ENCODE data around the gene TNK1. TPM values are rescaled to one million over a fixed set of nuclear protein-coding genes. Genes with fewer than 3 reads are reported as not detected.

The TNK1 gene
- total RNA-seq, 4 donors from 2014 or later = 2.4 to 9.8 (median 6.0) TPM

GRCh38 chr17:7425756-7426155 lies 44.9 kb downstream of the TNK1 start:
- Histone ChIP-seq H3K36me3 (no peaks in the 10 kb centered on the region), H3K4me1 (no peaks in the 10 kb centered on the region), H3K9me3 (no peaks in the 10 kb centered on the region), H3K27me3 (no peaks in the 10 kb centered on the region), H3K4me3 (no peak overlapping the region), H3K27ac (no peak overlapping the region)
- no peak for TF ChIP-seq EP300 (IDR thresholded peaks at IDR 0.05)
- TF ChIP-seq CTCF (IDR thresholded peaks at IDR 0.05) = no peak
- no peak for TF ChIP-seq POLR2A (IDR thresholded peaks at IDR 0.05)
- WGBS, 2 donors = 87 to 88% methylated on average over 8 of the region's 8 CpGs
- no peak for DNase-seq (ENCODE audit: low spot score in 2 of 2)

GRCh38 chr17:7426203-7426863 lies 45.4 kb downstream of the TNK1 start:
- Histone ChIP-seq H3K4me1 (no peaks in the 10 kb centered on the region), H3K4me3 (no peak overlapping the region), H3K27me3 (no peaks in the 10 kb centered on the region), H3K27ac (no peak overlapping the region), H3K36me3 (no peaks in the 10 kb centered on the region), H3K9me3 (no peaks in the 10 kb centered on the region)
- TF ChIP-seq CTCF (IDR thresholded peaks at IDR 0.05) = no peak
- no peak for TF ChIP-seq POLR2A (IDR thresholded peaks at IDR 0.05)
- 92 to 94% methylated on average over 27 to 29 of the region's 33 CpGs for WGBS, 2 donors
- no peak for DNase-seq (ENCODE audit: low spot score in 2 of 2)

- H3K27me3 ChIP-seq = no peaks in the 10 kb centered on the region
- no peaks in the 10 kb centered on the region for H3K4me1 ChIP-seq
- no peak overlapping the region for H3K4me3 ChIP-seq
- no peak overlapping the region for H3K27ac ChIP-seq
- H3K9me3 ChIP-seq = no peaks in the 10 kb centered on the region
- no peak for DNase-seq (ENCODE audit: low spot score in 2 of 2)
- TF ChIP-seq EP300 (IDR thresholded peaks at IDR 0.05) (no peak), POLR2A (IDR thresholded peaks at IDR 0.05) (no peak), CTCF (IDR thresholded peaks at IDR 0.05) (no peak)
- H3K36me3 ChIP-seq = no peaks in the 10 kb centered on the region
- WGBS, 2 donors = 89 to 90% methylated on average over 28 to 29 of the region's 29 CpGs
Measured at GRCh38 chr17:7426896-7427489, 46.1 kb downstream of the TNK1 start.

- DNase-seq (ENCODE audit: low spot score in 2 of 2) = no peak
- TF ChIP-seq EP300 (IDR thresholded peaks at IDR 0.05) = no peak
- H3K36me3 ChIP-seq = no peaks in the 10 kb centered on the region
- H3K9me3 ChIP-seq = no peaks in the 10 kb centered on the region
- 87 to 91% methylated on average over 7 of the region's 7 CpGs for WGBS, 2 donors
- H3K4me1 ChIP-seq = no peaks in the 10 kb centered on the region
- H3K27me3 ChIP-seq = no peaks in the 10 kb centered on the region
- H3K27ac ChIP-seq = no peak overlapping the region
- H3K4me3 ChIP-seq = no peak overlapping the region
Measured at GRCh38 chr17:7427549-7427948, 46.7 kb downstream of the TNK1 start.

GRCh38 chr17:7428557-7428956 lies 47.7 kb downstream of the TNK1 start, which contains the start of gene SPEM3:
Gene SPEM3, plus strand, starts transcription at chr17:7428857. Its CDS starts 46 bp downstream, at chr17:7428903.
- Histone ChIP-seq H3K4me1 (no peaks in the 10 kb centered on the region), H3K27me3 (no peaks in the 10 kb centered on the region), H3K36me3 (no peaks in the 10 kb centered on the region), H3K9me3 (no peaks in the 10 kb centered on the region), H3K4me3 (no peak within 1 kb of the TSS), H3K27ac (no peak within 1 kb of the TSS)
- WGBS, 2 donors = 68 to 73% methylated on average over 5 of the region's 5 CpGs
- no peak for DNase-seq (ENCODE audit: low spot score in 2 of 2)
- TF ChIP-seq EP300 (IDR thresholded peaks at IDR 0.05) (no peak), CTCF (IDR thresholded peaks at IDR 0.05) (no peak), POLR2A (IDR thresholded peaks at IDR 0.05) (no peak)
